Testis (tissue), 2 donors: ENCODE data around the gene PHEX.

Source experiments
- CTCF ChIP-seq, 3 experiments: fragments of 450-650 bp in 2 of 3; fragments of 200-600 bp in 1 of 3; sonication (generic) in 1 of 3; IDR thresholded peaks; one replicate each; pipeline ENCODE4 v1.5.1; 2016 to 2019; ENCODE audit warnings: antibody characterized with exemption in 3 of 3, mild to moderate bottlenecking in 2 of 3, moderate library complexity in 1 of 3
- POLR2A ChIP-seq: fragments of 450-650 bp; IDR thresholded peaks from one replicate; pipeline ENCODE4 v1.6.1; 2017; ENCODE audit warnings: antibody characterized with exemption, mild to moderate bottlenecking, moderate library complexity

DNA sequence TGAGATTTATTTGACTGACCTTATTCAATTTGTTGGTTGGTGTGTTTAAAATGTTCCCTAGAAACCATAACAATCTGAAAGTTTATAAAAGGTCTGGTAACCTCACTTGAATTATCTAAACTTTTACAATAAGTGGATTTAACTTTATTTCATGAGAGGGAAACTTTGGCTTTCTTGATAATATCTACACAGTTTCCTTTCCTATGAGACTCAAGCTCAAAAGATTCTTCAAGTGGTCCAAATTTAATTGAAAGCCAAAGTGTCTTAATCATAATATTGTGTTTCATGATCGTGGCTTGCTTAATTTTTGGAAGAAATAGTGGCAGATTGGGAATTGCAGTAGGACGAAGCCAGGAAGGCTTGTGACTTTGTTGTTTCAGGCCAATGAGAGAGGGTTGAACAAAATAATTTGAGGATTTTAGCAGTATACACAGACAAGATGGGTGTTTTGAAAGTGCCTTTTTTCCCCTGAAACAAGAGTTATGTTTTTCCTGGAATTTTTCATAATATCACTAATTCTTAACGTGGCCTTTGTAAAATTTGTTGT, 55.0 kb downstream of the PHEX start:
- TF ChIP-seq POLR2A: no peak
- no peak for TF ChIP-seq CTCF (IDR thresholded peaks at IDR 0.05)
